H9 (cell line): ENCODE results near the gene ASTN2. TPM values are rescaled to one million over a fixed set of nuclear protein-coding genes. Genes with fewer than 3 reads are reported as not detected.

ENCODE experiments used
- DNase-seq: peaks from one replicate; pipeline ENCODE4 v3.0.0-alpha.2; 2017
- H2AFZ ChIP-seq: one replicate; pipeline ENCODE4 v1.6.1; 2013; ENCODE audit warnings: mild to moderate bottlenecking, low read length, control low read depth, moderate library complexity
- H2AK5ac ChIP-seq: 2 replicates; pipeline ENCODE4 v1.6.1; 2013; ENCODE audit warnings: low read length, control low read depth, mixed read lengths; ENCODE audit not compliant: insufficient read length
- H2BK120ac ChIP-seq: one replicate; pipeline ENCODE4 v1.6.1; 2013; ENCODE audit warnings: low read depth, mild to moderate bottlenecking, low read length, control low read depth, inconsistent platforms; ENCODE audit not compliant: poor library complexity, severe bottlenecking
- H2BK12ac ChIP-seq: 2 replicates; pipeline ENCODE4 v1.6.1; 2013; ENCODE audit warnings: low read length, control low read depth, mixed read lengths, low read depth; ENCODE audit not compliant: insufficient read length
- H2BK15ac ChIP-seq: 2 replicates; pipeline ENCODE4 v1.6.1; 2013; ENCODE audit warnings: low read depth, low read length, control low read depth
- H2BK20ac ChIP-seq: one replicate; pipeline ENCODE4 v1.6.1; 2013; ENCODE audit warnings: low read depth, mild to moderate bottlenecking, low read length, control low read depth, inconsistent platforms; ENCODE audit not compliant: poor library complexity, severe bottlenecking
- H2BK5ac ChIP-seq: 2 replicates; pipeline ENCODE4 v1.6.1; 2013; ENCODE audit warnings: low read length, control low read depth, mixed read lengths; ENCODE audit not compliant: insufficient read length
- H3K14ac ChIP-seq: 2 replicates; pipeline ENCODE4 v1.6.1; 2013; ENCODE audit warnings: low read length, control low read depth; ENCODE audit not compliant: insufficient read depth
- H3K18ac ChIP-seq: 2 replicates; pipeline ENCODE4 v1.6.1; 2013; ENCODE audit warnings: low read depth, mild to moderate bottlenecking, mixed read lengths, low read length, control low read depth; ENCODE audit not compliant: insufficient read length
- H3K23ac ChIP-seq: 2 replicates; pipeline ENCODE4 v1.6.1; 2013; ENCODE audit warnings: low read length, control low read depth, mixed read lengths, low read depth; ENCODE audit not compliant: insufficient read length
- H3K23me2 ChIP-seq: 2 replicates; pipeline ENCODE4 v1.6.1; 2013; ENCODE audit warnings: low read depth, mild to moderate bottlenecking, mixed read lengths, low read length, control low read depth; ENCODE audit not compliant: insufficient read length, poor library complexity, severe bottlenecking
- H3K27ac ChIP-seq: 2 replicates; pipeline ENCODE4 v1.5.1; 2013; ENCODE audit warnings: low read length, control low read depth, mixed read lengths, low read depth; ENCODE audit not compliant: insufficient read length
- H3K27me3 ChIP-seq: 2 replicates; pipeline ENCODE4 v1.6.1; 2013; ENCODE audit warnings: low read length, control low read depth, inconsistent platforms; ENCODE audit not compliant: insufficient read depth
- H3K4ac ChIP-seq: 2 replicates; pipeline ENCODE4 v1.6.1; 2013; ENCODE audit warnings: low read depth, mild to moderate bottlenecking, control low read depth, inconsistent platforms, low read length, moderate library complexity
- H3K4me1 ChIP-seq: 2 replicates; pipeline ENCODE4 v1.6.1; 2013; ENCODE audit warnings: low read length, control low read depth, inconsistent platforms; ENCODE audit not compliant: insufficient read depth
- H3K4me2 ChIP-seq: 2 replicates; pipeline ENCODE4 v1.6.1; 2013; ENCODE audit warnings: low read length, control low read depth, mixed read lengths; ENCODE audit not compliant: insufficient read length, insufficient read depth
- H3K56ac ChIP-seq: 2 replicates; pipeline ENCODE4 v1.6.1; 2013; ENCODE audit warnings: low read depth, mild to moderate bottlenecking, mixed read lengths, low read length, control low read depth; ENCODE audit not compliant: insufficient read length
- H3K79me1 ChIP-seq: 2 replicates; pipeline ENCODE4 v1.6.1; 2013; ENCODE audit warnings: low read depth, mild to moderate bottlenecking, moderate library complexity, low read length, control low read depth, inconsistent platforms; ENCODE audit not compliant: insufficient read depth, poor library complexity, severe bottlenecking
- H3K79me2 ChIP-seq: 2 replicates; pipeline ENCODE4 v1.6.1; 2013; ENCODE audit warnings: low read length, control low read depth, inconsistent platforms; ENCODE audit not compliant: insufficient read depth
- H3K9ac ChIP-seq: 2 replicates; pipeline ENCODE4 v1.6.1; 2013; ENCODE audit warnings: low read length, control low read depth, mixed read lengths; ENCODE audit not compliant: insufficient read length; ENCODE audit errors: extremely low read depth
- H3K9me3 ChIP-seq: one replicate; pipeline ENCODE4 v1.6.1; 2013; ENCODE audit warnings: low read depth, low read length, inconsistent platforms; ENCODE audit not compliant: control insufficient read depth
- H3T11ph ChIP-seq: one replicate; pipeline ENCODE4 v1.6.1; 2013; ENCODE audit warnings: mild to moderate bottlenecking, low read length, control low read depth, inconsistent platforms
- H4K20me1 ChIP-seq: one replicate; pipeline ENCODE4 v1.6.1; 2013; ENCODE audit not compliant: control insufficient read depth, insufficient read length, insufficient read depth
- H4K5ac ChIP-seq: 2 replicates; pipeline ENCODE4 v1.6.1; 2013; ENCODE audit warnings: low read depth, mild to moderate bottlenecking, mixed read lengths, low read length, control low read depth; ENCODE audit not compliant: insufficient read length
- H4K8ac ChIP-seq: replicated peaks from 2 replicates; pipeline ENCODE4 v1.6.1; 2013; ENCODE audit warnings: low read length, control low read depth, mixed read lengths, low read depth; ENCODE audit not compliant: insufficient read length
- H4K91ac ChIP-seq: 2 replicates; pipeline ENCODE4 v1.6.1; 2013; ENCODE audit warnings: low read depth, mild to moderate bottlenecking, moderate library complexity, mixed read lengths, low read length, control low read depth; ENCODE audit not compliant: insufficient read length
- H3K27ac Mint-ChIP-seq, 3 experiments: 2 replicates in 2 of 3; 3 replicates in 1 of 3; pipeline ENCODE4 v1.8.0; 2020 to 2021; ENCODE audit warnings: mixed read lengths in 3 of 3, mild to moderate bottlenecking in 1 of 3, moderate library complexity in 1 of 3
- H3K27me3 Mint-ChIP-seq: 2 replicates; pipeline ENCODE4 v1.8.0; 2021; ENCODE audit warnings: low read depth, mild to moderate bottlenecking, moderate library complexity, mixed read lengths
- H3K36me3 Mint-ChIP-seq, 3 experiments: 2 replicates in 2 of 3; 3 replicates in 1 of 3; pipeline ENCODE4 v1.8.0; 2020 to 2021; ENCODE audit warnings: low read depth in 3 of 3, mixed read lengths in 3 of 3; ENCODE audit not compliant: insufficient read depth in 1 of 3
- H3K4me1 Mint-ChIP-seq, 2 experiments: 2 replicates each; pipeline ENCODE4 v1.8.0; 2020; ENCODE audit warnings: mixed read lengths in 2 of 2
- H3K4me3 Mint-ChIP-seq, 2 experiments: 2 replicates in 1 of 2; 3 replicates in 1 of 2; pipeline ENCODE4 v1.8.0; 2020 to 2021; ENCODE audit warnings: mild to moderate bottlenecking in 2 of 2, mixed read lengths in 2 of 2, moderate library complexity in 1 of 2
- H3K9me3 Mint-ChIP-seq, 2 experiments: 2 replicates in 1 of 2; 3 replicates in 1 of 2; pipeline ENCODE4 v1.8.0; 2020; ENCODE audit warnings: mild to moderate bottlenecking in 2 of 2, mixed read lengths in 2 of 2, moderate library complexity in 1 of 2
- WGBS: extraction: QIAGEN DNeasy Blood & Tissue Kit; methylation state at CpG from one replicate; pipeline ENCODE4 v1.1.7; 2013; ENCODE audit warnings: missing lambda C conversion rate, low lambda C conversion rate, mixed read lengths; ENCODE audit not compliant: insufficient read length; ENCODE audit errors: extremely low coverage; 5-methylcytosine and 5-hydroxymethylcytosine counted together
- total RNA-seq: library from RNA; stranded (reverse); gene quantifications from 2 replicates; pipeline ENCODE4 v1.2.1, GENCODE V29; 2021
- TF ChIP-seq, protein P1 (sequence below): fragments of 200-600 bp; sonication (generic); conservative IDR thresholded peaks from 3 replicates; pipeline ENCODE4 v1.8.0; 2021; ENCODE audit warnings: antibody characterized with exemption, mild to moderate bottlenecking

Gene ASTN2
- total RNA-seq, 1 experiment from 2014 or later: 9.7 TPM

DNA sequence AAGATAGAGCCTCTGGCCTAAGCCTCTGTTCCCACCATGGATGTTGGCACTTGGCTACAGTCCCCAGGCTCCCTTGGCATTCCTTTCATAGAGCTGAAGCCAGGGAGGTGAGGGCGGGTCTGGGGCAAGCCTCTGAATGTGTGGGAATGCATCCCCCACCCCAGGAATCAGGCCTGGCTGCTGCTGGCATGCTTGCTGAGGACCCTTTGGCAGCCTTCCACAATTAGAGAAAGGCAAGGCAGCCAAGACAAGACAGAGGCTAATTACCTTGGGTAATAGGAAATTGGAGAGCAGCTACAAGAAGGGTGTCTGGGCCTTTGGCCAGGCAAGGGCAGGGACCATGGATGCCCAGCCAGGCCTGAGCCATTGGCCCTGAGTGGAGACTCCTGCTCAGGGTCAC, 932.1 kb downstream of the ASTN2 start:
- Histone ChIP-seq H3K18ac (no peak overlapping the region), H3K4ac (no peak overlapping the region), H2BK20ac (no peak overlapping the region), H3K9me3 (no peaks in the 10 kb centered on the region), H3T11ph (no peak overlapping the region), H2AK5ac (no peak overlapping the region), H2BK12ac (no peak overlapping the region), H2AFZ (no peak overlapping the region), H3K27me3 (no peaks in the 10 kb centered on the region), H3K56ac (no peak overlapping the region), H3K79me1 (no peaks in the 10 kb centered on the region), H3K27ac (no peak overlapping the region), H4K91ac (no peak overlapping the region), H2BK15ac (no peak overlapping the region), H4K8ac (no peak overlapping the region), H3K9ac (no peak overlapping the region), H3K79me2 (no peaks in the 10 kb centered on the region), H3K23ac (no peak overlapping the region), H3K23me2 (no peaks in the 10 kb centered on the region), H4K5ac (no peak overlapping the region), H2BK120ac (no peak overlapping the region), H3K4me2 (no peak overlapping the region), H3K14ac (no peak overlapping the region), H2BK5ac (no peak overlapping the region), H4K20me1 (no peaks in the 10 kb centered on the region), H3K4me1 (no peaks in the 10 kb centered on the region; the same call in 1 of the 2 replicates)
- no peak overlapping the region; a peak in 3 of 7 replicates for H3K27ac Mint-ChIP-seq
- no peaks in the 10 kb centered on the region; a peak in 1 of 7 replicates for H3K36me3 Mint-ChIP-seq
- no peaks in the 10 kb centered on the region; a peak in 1 of 5 replicates for H3K9me3 Mint-ChIP-seq
- no CpG with 5 or more reads among the region's 1 CpG for WGBS
- H3K4me1 Mint-ChIP-seq: peaks cover 15 to 16% of the 10 kb centered on the region in 2 experiments
- no peaks in the 10 kb centered on the region; the same call in 1 of the 2 replicates for H3K27me3 Mint-ChIP-seq
- no peak overlapping the region for H3K4me3 Mint-ChIP-seq
- peak; percentile 54 for DNase-seq
- TF ChIP-seq, protein P1, sequence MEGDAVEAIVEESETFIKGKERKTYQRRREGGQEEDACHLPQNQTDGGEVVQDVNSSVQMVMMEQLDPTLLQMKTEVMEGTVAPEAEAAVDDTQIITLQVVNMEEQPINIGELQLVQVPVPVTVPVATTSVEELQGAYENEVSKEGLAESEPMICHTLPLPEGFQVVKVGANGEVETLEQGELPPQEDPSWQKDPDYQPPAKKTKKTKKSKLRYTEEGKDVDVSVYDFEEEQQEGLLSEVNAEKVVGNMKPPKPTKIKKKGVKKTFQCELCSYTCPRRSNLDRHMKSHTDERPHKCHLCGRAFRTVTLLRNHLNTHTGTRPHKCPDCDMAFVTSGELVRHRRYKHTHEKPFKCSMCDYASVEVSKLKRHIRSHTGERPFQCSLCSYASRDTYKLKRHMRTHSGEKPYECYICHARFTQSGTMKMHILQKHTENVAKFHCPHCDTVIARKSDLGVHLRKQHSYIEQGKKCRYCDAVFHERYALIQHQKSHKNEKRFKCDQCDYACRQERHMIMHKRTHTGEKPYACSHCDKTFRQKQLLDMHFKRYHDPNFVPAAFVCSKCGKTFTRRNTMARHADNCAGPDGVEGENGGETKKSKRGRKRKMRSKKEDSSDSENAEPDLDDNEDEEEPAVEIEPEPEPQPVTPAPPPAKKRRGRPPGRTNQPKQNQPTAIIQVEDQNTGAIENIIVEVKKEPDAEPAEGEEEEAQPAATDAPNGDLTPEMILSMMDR: no peak
